RPMI7951 (cell line): ENCODE data around the gene DMD. TPM values are rescaled to one million over a fixed set of nuclear protein-coding genes. Genes with fewer than 3 reads are reported as not detected.
A peak's percentile ranks its signal among the peaks of the same experiment; 100 is the strongest.
"Not testable (repeated sequence)": the region's sequence is repeated elsewhere in the genome, so short reads cannot be mapped to it uniquely, and the experiment has no call there.

ENCODE experiments used
- DNase-seq: peaks from one replicate; pipeline ENCODE4 v3.0.0-alpha.2; 2012; ENCODE audit warnings: low read depth
- total RNA-seq: library from RNA; depleted of rRNA; stranded (reverse); fragments of >200 nt; shearing (Covaris generic); gene quantifications from 2 replicates; pipeline ENCODE4 v1.2.3, GENCODE V29; 2014

The DMD gene
- total RNA-seq, 1 experiment from 2014 or later, result 2.0 TPM

DNA sequence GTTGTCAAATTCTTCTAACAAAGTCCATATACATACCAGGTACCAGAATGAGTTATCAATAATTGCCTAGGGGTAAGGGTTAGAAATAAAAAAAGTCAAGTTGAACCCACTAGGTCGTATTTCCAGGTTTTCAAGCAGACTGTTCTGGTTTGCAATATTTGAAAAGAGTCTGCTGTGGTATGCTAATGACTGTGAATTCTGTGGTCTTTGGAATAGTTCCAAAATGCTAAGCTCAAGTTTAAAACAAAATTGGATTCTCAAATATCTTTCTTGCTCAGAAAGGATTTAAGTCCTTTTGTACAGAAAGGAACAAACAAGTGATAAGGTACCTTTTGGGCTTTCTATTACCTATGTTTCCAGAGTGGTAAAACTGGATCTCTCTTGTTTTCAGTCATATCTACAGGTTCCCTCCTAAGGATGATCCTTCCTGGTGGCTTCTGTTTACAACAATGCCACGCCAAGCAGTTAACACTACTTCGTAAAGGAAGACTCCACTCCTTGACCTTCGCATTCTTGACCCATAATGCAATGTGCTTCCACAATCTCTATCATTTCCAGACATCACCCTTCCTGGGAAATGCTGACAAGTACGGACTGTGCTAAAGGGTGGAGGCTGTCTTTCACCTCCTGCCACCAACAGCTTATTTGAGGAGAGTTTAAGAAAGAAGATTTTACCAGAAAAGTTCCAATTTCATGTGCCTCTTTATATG is 1607.8 kb downstream of the DMD start:
- peak; percentile 6 for DNase-seq

DNA sequence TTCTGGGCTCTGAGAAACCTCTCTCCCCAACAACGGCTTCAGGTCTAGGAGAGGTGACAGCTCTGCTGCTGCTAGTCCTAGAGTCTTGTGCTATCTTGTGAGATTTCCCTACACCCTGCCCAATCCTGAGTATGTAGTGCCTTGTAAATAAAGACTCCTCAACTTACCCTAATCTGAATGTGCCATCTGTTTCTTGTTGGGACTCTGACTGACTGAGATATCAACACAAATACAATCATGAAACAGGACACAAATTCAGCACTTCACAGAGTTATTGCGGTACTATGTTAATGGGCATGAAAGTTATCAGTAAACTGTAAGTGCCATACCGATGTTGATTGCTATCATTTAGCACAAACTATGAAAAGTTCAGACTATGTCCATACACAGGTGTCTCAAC is 1610.5 kb downstream of the DMD start:
- DNase-seq, result no peak

DNA sequence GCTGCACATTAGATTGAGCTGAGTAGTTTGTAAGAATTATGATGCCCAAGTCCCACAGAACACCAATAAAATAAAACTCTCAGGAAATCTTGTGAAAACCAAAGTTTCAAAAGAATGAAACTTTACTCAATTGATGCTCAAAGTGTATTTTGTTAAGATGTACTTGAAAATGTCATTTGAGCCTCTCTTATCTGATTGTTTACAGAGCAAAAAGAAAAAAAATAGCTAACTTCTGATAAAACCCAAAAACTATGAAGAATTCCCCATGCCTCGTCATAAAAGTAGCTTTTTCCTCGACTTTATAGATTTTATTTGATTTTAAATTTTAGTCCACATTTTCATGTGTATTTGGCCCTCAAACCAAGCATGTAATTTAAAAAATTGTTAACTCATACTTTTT is 1618.0 kb downstream of the DMD start:
- no peak for DNase-seq

DNA sequence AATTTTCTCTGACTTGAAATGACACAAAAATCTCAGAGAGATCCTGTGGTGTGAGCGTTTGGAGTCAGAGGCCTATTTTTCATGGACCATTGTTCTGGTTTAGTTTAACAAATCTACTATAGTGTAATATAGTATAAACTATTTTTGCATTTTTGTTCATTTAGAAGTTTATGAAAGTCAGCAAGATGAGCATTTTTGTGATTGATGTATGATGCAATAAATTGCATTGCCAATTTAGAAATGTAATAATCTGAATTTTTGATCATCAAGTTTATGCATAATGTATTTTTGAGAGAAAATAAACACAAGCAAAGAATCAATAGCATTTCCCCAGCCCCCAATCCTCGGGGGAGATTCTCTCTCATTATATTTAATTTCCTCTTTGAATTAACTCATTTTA is 1620.0 kb downstream of the DMD start:
- no peak for DNase-seq

DNA sequence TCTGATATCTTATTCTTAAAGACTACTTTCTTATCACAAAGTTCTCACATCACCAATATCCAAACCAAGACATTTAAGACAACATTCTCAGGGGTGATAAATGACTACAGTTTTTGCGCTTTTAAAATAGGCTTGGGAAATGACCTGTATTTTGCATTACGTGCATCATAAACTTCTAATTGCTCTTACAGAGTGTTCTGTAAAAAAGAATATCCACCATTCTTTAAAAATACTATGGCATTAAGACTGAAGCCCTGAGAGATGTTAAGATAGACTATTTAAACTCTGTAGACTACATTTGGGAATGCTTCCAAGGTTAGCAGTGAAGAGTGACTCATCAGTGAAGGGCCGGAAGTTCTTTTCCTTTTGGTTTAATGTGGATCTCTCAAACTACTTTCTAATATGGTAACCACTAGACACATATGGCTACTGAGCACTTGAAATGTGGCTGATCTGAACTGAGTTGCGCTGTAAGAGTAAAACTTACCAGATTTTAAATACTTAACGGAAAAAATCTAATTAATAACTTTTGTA is 1620.7 kb downstream of the DMD start:
- DNase-seq, result peak; percentile 81

DNA sequence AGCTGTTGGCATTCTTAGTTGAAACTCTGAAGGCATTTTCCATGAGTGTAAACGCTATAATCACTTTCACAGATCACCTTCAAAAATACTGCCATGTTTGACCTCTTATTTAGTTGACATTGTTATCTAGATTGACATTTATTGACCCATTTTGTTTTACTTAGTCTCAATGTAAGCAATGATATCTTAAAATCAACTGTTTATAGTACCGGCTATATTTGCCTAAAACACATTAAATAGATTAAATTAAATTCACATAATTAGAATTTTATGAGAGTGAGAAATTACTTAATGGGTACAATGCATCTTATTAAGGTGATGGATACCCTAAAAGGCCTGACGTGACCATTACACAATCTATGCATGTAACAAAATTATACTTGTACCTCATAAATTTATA is 1621.8 kb downstream of the DMD start:
- no peak for DNase-seq

DNA sequence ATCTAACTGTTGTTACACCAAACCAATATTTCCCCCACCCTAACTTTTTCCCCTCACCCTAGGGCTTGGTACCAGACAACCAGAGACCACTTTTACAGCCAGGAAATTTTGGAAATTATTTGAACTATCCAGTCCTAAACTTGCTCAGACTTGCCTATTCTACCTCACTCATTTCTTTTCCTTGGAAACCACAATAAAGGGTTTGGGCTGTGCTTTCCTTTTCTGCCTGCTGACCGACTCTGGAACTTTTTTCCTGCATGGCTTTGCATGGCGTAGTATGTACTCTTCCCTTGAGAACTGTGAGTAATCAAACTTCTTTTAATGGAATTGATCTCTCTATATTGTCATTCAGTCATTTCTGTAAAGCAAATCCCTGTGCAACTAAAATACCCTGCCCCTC is 1623.0 kb downstream of the DMD start:
- DNase-seq, result no peak

DNA sequence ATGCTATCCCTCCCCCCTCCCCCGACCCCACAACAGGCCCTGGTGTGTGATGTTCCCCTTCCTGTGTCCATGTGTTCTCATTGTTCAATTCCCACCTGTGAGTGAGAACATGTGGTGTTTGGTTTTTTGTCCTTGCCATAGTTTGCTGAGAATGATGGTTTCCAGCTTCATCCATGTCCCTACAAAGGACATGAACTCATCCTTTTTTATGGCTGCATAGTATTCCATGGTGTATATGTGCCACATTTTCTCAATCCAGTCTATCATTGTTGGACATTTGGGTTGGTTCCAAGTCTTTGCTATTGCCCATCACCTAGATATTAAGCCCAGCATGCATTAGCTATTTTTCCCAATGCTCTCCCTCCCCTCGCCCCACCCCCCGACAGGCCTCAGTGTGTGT is 1627.5 kb downstream of the DMD start:
- not testable (repeated sequence) for DNase-seq

DNA sequence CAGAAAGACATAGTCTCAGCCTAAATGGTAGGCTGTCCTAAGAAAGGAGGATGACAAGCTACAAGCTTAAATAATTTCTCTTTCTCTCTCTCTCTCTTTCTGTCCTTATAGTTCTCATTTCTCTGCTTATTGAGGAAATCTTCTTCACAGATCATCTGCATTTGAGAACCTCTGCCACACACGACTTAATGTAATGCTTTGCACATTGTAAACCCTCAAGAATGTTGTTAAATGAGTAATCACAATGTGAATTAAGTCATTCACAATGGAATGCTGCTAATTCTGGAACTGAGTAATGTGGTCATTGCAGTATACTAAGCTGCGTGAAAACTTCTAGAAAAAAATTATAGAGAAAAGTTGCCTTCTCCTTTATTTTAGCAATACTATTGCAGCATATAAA is 1630.6 kb downstream of the DMD start:
- peak; percentile 56 for DNase-seq

DNA sequence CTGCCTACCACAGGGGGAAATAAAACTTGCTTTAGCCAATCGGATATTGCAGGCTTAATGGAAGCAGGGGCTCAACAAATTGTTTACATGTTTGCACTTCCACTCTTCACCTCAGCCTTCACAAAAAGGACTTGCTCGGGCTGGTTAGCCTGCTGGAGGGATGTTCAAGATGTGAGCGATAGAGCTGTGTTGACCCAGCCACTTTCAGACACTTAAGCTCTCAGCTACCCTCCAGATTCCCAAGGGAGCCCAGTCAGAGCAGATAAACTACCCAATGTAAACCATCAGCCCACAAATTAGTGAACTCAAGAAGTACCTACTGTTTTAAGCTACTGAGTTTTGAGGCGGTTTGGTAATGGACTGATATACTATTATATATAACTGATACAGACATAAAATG is 1631.1 kb downstream of the DMD start:
- no peak for DNase-seq

DNA sequence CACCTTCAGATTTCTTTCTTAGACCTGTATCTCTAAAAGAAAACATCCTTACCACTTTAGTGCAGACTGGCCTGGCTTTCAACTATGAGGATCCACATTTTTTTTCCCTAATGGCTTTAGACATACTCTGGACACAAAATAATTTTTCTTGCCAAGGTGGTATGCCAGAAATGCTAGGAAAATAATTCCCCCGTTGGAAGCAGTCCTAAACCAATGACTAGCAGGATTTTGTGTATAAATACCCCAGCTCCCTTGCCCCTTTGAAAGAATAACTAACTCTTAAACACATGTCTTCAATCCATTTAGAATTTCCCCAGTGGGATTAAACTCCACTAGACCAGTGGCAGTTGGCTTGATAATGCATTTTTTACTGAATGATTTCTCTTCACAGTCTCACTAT is 1639.0 kb downstream of the DMD start:
- no peak for DNase-seq

DNA sequence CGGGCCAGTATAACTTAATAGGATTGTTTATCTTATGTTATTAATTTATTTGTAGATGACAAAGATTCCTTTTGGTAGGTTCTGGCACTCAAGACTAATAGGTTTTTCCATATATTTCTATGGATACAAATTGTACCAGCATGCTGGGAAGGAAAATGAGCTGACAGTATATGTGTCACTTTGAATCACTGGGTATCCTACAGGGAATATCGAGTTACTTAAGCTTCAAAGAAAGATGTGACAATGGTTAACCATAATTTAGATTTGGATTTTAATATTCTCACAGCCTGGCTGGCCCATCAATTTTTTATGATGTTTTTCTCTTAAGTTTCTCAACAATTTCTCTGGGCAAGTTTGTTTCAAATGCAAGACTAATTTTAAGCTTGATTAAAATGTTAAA is 1640.7 kb downstream of the DMD start:
- DNase-seq, result no peak

DNA sequence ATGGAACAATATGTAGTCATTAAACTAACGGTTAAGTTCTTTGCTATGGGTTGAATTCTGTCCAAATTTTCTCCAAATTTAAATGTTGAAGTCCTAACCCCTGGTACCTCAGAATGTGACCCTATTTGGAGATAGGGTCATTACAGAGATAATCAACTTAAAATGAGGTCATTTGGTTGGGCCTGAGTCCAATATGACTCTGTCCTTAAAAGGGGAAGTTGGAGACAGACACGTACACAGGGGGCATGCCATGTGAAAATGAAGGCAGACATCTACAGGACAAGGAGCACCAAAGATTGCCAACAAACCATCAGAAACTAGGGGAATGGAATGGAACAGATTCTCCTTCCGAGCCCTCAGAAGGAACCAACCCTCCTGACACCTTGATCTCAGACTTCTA is 1647.6 kb downstream of the DMD start:
- DNase-seq, result no peak

DNA sequence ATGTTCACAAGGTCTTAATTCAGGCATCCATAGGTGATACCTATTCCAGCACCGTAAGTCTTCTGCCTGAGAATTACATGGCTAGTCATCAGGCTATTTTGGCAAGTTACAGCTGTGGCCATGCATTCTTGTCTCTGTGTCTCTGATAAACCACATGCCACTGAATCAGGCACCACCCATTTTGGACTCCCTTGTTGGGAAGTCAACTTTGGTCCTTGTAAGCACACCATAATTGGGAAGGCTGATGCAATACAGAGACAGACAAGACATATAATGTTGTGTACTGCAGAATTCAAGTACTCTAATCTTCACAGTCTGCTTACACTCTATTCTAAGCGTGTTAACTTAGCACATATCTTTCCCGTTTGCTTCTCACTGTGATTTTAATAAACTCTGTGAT is 1655.8 kb downstream of the DMD start:
- DNase-seq, result no peak

DNA sequence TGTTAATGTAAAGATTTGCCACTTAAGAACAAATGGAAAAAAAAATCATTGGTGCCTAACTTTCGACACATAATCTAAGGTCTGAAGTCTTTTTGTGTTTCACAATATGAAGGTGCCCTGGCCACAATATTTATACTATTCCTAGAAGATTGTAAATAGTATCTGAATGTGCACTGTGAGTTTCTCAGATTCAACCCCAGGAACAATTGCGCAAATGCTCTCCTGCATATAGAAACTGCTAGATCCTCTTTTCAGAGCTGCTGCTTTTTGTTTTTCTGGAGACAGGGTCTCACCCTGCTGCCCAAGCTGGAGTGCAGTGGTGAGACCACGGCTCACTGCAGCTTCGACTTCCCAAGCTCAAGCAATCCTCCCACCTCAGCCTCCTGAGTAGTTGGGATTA is 1659.4 kb downstream of the DMD start:
- DNase-seq, result no peak

DNA sequence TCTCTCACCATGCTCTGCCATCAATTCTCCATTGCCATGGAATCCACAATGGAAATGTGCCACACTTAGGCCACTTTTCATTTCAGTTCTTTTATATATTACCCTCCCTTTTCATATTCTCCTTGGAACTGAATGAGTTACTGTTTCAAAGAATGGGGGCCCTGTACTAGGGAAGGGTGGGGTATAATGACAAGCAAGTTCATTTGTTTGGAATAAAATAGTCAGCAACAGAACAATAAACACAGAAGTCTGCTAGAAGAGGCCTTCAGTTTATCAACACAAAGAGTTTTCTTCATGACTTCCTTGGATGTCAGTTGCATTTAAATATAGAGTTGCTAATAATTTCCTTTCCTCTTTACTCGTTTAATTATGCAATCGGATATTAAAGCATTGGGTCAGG is 1661.2 kb downstream of the DMD start:
- DNase-seq, result peak; percentile 29

DNA sequence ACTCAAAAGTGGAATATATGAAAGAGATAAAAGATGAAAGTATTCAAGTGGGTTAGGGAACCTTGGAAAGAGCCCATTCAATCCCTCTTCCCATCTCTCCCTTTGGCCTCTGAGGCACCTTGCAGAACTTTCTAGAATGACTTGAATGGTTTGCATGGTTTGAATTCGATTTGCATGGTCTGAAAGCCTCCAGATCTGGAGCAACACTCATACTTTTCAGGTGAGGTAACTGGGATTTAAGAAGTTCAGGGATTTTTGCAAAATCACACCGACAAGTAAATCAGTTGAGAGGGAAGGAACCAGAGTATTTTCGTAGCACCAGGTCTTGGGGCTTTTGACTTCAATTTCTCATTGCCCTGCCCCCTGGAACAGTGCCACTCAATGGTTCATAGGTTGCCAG is 1663.5 kb downstream of the DMD start:
- no peak for DNase-seq

DNA sequence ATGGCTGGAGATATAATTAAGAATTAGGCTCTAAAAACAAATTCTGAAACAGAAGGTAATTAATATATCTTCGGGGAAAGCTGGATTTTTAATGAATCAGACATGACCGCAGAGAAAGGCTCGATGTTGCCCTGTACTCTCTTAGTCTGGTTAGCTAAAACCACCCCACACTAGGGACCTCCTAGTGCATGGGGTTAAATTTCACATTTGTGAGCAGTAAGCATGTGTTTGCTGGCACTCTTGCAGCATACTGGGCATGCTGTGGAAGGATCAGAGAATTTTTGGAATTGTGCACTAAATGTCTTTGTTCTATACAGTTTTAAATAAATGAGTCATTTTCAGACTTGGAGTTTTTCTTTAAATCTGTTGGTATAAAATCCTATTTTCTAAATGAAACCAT is 1663.9 kb downstream of the DMD start:
- no peak for DNase-seq

DNA sequence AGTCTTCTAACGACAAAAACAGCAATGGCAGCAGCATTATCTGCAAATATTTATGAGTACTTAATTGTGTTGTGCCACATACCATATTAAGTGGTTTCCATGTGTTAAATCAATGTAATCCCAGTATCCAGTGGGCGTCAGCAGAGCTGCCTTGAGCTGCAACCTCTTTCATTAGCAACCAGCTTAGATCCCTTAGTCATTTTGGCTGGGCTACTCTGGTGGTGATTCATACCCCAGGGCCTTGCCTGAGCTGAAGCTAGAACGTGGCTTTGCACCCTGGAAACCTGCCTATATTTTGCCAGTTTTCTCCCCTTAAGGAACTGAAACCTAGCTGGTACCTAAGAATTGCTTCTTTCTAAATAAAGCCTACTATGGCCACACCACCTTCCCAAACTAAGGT is 1665.2 kb downstream of the DMD start:
- peak; percentile 68 for DNase-seq

DNA sequence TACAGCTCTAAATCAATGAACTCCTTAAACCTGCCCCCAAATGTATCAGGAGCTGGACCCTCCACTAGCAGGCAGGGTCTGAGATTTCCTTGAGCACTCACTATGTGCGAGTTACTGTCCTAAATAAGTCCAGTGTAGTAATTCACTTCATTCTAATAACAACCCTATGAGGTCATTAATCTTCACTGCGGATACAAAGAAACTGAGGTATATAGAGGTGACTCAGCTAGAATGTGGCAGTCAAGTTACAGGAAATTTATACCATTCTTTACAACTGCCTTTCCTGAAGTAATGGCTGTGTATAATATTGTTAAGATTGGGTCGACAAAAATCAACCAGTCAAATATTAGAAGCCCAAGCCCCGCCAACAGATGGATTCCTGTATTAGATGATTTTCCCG is 1665.6 kb downstream of the DMD start:
- no peak for DNase-seq

DNA sequence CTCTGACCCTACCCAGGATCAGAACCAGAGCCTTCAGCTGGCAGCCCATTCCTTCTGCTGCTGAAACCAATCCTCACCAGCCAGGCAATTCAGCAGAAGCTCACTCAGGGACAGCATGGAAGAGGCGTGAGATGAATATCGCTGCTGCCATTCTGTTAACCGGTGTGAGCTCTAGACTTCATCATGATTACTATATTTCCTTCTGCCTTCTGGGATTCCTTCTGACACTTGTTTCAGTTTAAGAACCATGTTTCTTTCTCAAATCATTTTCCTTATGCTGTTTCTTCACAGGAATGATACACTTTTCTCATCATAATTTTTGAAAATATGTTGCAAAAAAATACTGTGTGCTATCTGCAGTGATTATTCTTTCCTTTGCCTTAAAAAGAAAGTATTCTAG is 1666.2 kb downstream of the DMD start:
- no peak for DNase-seq

DNA sequence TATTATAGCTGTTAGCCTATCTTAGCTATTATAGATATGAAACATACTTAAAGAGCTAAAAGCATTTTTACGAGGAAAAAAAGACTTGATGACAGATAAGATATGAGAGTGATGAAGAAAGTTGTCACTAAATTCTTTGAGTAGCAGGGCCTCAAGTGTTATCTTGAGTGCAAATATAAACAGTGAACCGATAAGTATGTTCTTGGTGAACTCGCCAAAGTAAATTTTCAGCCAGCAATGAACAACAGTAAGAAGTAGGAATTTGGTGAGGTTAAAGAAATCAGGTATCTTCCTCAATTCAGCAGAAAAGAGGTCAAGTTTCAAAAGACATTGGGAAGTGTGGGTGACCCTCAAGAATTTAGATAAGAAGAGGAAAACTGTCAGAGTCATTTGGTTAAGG is 1667.7 kb downstream of the DMD start:
- no peak for DNase-seq

DNA sequence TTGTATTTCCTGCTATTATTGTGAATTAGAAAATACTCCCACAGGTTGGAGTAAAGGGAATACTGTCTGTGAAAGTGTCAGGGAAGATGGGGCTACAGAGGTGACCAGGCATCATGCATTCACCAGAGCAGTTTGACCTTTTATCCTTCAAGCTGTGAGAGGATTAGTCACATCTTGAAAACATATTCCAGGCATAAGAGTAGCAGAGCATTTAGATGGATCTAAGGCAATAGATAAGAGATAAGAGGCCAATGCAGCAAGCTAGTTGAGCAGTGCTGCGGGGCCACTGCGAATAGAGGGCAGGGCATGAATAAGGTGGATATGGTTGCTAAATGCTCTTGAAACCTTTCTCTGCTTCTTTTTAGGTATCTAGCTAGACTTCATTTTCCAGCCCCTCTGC is 1668.8 kb downstream of the DMD start:
- DNase-seq, result no peak

DNA sequence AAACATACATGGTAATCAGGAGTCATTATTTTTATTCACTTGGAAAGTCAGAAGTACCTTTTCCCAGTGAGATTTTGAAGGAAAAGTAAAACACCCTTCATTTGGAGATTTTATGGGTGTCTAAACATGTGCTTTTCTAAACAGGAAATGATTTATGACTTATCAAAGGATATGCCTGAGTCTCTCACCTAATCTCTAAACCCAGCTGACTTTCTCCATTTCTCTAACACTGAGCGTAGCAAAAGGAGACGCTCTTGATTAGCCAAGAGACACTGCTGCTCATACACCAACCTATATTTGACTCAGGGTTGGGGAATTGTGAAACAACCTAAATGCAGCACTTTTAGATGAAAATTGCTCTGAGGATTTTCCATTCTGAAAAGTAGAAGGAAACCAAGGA is 1671.0 kb downstream of the DMD start:
- DNase-seq, result no peak
